Occipital lobe (tissue), 2 donors: Measurements from ENCODE around the gene FMNL2. TPM values are rescaled to one million over a fixed set of nuclear protein-coding genes. Genes with fewer than 3 reads are reported as not detected.

Experiments used
- small RNA-seq: library from RNA; depleted of rRNA; stranded (forward); fragments of <200 nt; gene quantifications from one replicate; pipeline ENCODE3, GENCODE V24; 2014
- total RNA-seq: library from RNA; depleted of rRNA; stranded (reverse); fragments of >200 nt; gene quantifications from one replicate; pipeline ENCODE4 v1.2.3, GENCODE V29; 2014

The FMNL2 gene
- total RNA-seq, 1 donor from 2014 or later = 114 TPM

Small RNA genes within 50 kb of the gene (small RNA-seq; reads per million reads assigned to genes)
- not detected for gene AC012443.1

Other genes with a start within 250 kb of the FMNL2 start
- 70.2 TPM for gene CACNB4, start 236.1 kb upstream of the FMNL2 start, total RNA-seq
- 82.7 TPM for gene STAM2, start 159.4 kb upstream of the FMNL2 start, total RNA-seq